ENCODE results near the gene PCSK5.

DNA sequence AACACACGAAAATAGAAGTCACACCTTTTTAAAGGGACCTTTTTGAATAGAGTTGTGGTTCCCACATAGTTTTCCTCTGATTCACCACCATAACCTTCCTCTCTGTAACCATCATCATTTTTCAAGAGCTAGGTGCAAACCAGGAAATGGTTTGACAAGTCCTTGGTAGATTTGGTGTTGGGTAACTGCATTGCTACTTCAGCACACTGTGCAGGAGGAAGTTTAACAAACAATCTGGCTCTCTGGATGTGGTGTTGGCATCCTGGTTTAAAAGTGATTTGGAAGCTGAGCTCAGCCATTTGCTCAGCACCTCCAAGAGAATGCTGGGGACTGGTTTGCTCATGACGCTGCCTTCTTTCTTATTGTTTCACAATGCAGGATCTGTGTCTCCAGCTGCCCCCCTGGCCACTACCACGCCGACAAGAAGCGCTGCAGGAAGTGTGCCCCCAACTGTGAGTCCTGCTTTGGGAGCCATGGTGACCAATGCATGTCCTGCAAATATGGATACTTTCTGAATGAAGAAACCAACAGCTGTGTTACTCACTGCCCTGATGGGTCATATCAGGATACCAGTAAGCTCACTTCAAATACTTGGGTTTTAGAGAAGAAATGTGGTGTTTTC lies 290.7 kb downstream of the PCSK5 start:
- TF ChIP-seq CTCF (IDR thresholded peaks at IDR 0.05) (no peak), POLR2A (IDR thresholded peaks at IDR 0.05) (no peak), POLR2AphosphoS5 (IDR thresholded peaks at IDR 0.05) (peak in 2 of 3 donors; percentile 16 to 54)

Data from stomach (tissue), 4 donors.